Osteoblast (primary cell): Measurements from ENCODE around the gene DPP7. TPM values are rescaled to one million over a fixed set of nuclear protein-coding genes. Genes with fewer than 3 reads are reported as not detected.
"Not testable (repeated sequence)": the region's sequence is repeated elsewhere in the genome, so short reads cannot be mapped to it uniquely, and the experiment has no call there.

Source experiments
- DNase-seq: peaks from one replicate; pipeline ENCODE4 v3.0.0; 2011; ENCODE audit warnings: low spot score, mixed read lengths; ENCODE audit not compliant: insufficient read length; ENCODE audit errors: missing footprints
- H2AFZ ChIP-seq: 2 replicates; pipeline ENCODE4 v1.6.0; 2011; ENCODE audit warnings: mild to moderate bottlenecking, low read length
- H3K27ac ChIP-seq: 2 replicates; pipeline ENCODE4 v1.5.1; 2011; ENCODE audit warnings: mild to moderate bottlenecking, low read depth, low read length, moderate library complexity
- H3K27me3 ChIP-seq: 2 replicates; pipeline ENCODE4 v1.6.0; 2012; ENCODE audit warnings: mild to moderate bottlenecking, control low read depth, inconsistent platforms, low read length, moderate library complexity; ENCODE audit not compliant: insufficient read depth
- H3K36me3 ChIP-seq: 2 replicates; pipeline ENCODE4 v1.5.1; 2011; ENCODE audit warnings: mild to moderate bottlenecking, low read length, control low read depth, moderate library complexity; ENCODE audit not compliant: insufficient read depth
- H3K4me1 ChIP-seq: 2 replicates; pipeline ENCODE4 v1.5.1; 2011; ENCODE audit warnings: mild to moderate bottlenecking, low read length, control low read depth, moderate library complexity; ENCODE audit not compliant: insufficient read depth
- H3K4me2 ChIP-seq: 2 replicates; pipeline ENCODE4 v1.6.0; 2011; ENCODE audit warnings: mild to moderate bottlenecking, low read length; ENCODE audit not compliant: insufficient read depth
- H3K4me3 ChIP-seq: fragments of 200-600 bp; sonication (generic); 3 replicates; pipeline ENCODE4 v1.5.1; 2012; ENCODE audit warnings: mild to moderate bottlenecking, low read length, inconsistent platforms; ENCODE audit not compliant: insufficient read depth
- H3K79me2 ChIP-seq: 2 replicates; pipeline ENCODE4 v1.6.0; 2012; ENCODE audit warnings: mild to moderate bottlenecking, low read length, control low read depth, inconsistent platforms; ENCODE audit not compliant: insufficient read depth
- H3K9me3 ChIP-seq: 2 replicates; pipeline ENCODE4 v1.5.1; 2011; ENCODE audit warnings: low read depth, low read length, control low read depth
- H4K20me1 ChIP-seq: 2 replicates; pipeline ENCODE4 v1.6.0; 2012; ENCODE audit warnings: mild to moderate bottlenecking, low read length, control low read depth; ENCODE audit not compliant: insufficient read depth
- total RNA-seq: library from RNA; depleted of rRNA; stranded (reverse); fragments of >200 nt; gene quantifications from 2 replicates; pipeline ENCODE4 v1.2.3, GENCODE V29; 2012
- TF ChIP-seq, protein P1 (sequence below): IDR thresholded peaks from 2 replicates; pipeline ENCODE4 v1.5.1; 2011; ENCODE audit warnings: mild to moderate bottlenecking, low read depth, low read length, moderate library complexity; ENCODE audit errors: extremely low read depth

DPP7 gene
- total RNA-seq, 1 donor, result 74.6 TPM

DNA sequence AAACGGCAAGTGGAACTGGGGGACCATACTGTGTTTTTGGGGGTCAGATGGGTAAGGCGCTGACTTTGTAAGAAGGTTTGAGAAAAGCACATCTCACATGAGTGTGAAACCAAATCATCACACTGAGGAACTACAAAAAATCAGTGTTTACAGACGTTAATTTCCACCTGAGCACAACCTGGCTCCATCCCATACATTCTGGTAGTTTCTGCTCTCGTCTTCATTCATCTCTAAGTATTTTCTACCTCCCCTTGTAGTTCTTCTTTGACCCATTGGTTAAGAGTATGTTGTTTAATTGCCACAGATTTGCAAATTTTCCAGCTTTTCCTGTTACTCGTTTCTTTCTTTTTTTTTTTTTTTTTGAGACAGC is 8.9 kb upstream of the DPP7 start:
- H3K4me3 ChIP-seq, result no peak overlapping the region
- peaks cover 20% of the 10 kb centered on the region for H4K20me1 ChIP-seq
- H3K9me3 ChIP-seq, result no peaks in the 10 kb centered on the region
- H2AFZ ChIP-seq, result no peak overlapping the region
- H3K79me2 ChIP-seq, result peaks cover 16% of the 10 kb centered on the region
- H3K36me3 ChIP-seq, result no peaks in the 10 kb centered on the region
- H3K4me1 ChIP-seq, result peaks cover 9% of the 10 kb centered on the region
- TF ChIP-seq, protein P1, sequence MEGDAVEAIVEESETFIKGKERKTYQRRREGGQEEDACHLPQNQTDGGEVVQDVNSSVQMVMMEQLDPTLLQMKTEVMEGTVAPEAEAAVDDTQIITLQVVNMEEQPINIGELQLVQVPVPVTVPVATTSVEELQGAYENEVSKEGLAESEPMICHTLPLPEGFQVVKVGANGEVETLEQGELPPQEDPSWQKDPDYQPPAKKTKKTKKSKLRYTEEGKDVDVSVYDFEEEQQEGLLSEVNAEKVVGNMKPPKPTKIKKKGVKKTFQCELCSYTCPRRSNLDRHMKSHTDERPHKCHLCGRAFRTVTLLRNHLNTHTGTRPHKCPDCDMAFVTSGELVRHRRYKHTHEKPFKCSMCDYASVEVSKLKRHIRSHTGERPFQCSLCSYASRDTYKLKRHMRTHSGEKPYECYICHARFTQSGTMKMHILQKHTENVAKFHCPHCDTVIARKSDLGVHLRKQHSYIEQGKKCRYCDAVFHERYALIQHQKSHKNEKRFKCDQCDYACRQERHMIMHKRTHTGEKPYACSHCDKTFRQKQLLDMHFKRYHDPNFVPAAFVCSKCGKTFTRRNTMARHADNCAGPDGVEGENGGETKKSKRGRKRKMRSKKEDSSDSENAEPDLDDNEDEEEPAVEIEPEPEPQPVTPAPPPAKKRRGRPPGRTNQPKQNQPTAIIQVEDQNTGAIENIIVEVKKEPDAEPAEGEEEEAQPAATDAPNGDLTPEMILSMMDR, result no peak
- no peak overlapping the region for H3K27ac ChIP-seq
- H3K27me3 ChIP-seq, result no peaks in the 10 kb centered on the region
- no peak for DNase-seq
- H3K4me2 ChIP-seq, result no peak overlapping the region

DNA sequence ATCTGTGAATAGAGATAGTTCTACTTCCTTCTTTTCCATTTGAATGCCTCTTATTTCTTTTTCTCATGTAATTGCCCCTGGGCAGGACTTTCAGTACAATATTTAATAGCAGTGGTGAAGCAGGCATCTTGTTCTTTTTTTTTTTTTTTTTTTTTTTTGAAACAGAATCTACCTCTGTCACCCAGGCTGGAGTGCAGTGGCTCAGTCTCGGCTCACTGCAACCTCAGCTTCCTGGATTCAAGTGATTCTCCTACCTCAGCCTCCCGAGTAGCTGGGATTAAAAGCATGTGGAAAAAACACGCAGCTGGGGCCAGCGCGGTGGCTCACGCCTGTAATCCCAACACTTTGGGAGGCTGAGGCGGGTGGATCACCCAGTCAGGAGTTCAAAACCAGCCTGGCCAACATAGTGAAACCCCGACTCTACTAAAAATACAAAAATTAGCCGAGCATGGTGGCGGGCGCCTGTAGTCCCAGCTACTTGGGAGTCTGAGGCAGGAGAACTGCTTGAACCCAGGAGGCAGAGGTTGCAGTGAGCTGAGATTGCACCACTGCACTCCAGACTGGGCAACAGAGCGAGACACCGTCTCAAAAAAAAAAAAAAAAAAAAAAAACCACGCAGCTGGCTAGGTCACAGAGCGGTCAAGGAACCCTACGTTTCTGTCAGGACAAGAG is 8.4 kb upstream of the DPP7 start:
- DNase-seq, H2AFZ ChIP-seq, H3K27ac ChIP-seq, H3K4me1 ChIP-seq, H3K4me2 ChIP-seq, H3K4me3 ChIP-seq, H3K27me3 ChIP-seq, H3K9me3 ChIP-seq, H3K36me3 ChIP-seq: not testable (repeated sequence)
- Histone ChIP-seq H4K20me1 (peaks cover 15% of the 10 kb centered on the region), H3K79me2 (peaks cover 11% of the 10 kb centered on the region)

DNA sequence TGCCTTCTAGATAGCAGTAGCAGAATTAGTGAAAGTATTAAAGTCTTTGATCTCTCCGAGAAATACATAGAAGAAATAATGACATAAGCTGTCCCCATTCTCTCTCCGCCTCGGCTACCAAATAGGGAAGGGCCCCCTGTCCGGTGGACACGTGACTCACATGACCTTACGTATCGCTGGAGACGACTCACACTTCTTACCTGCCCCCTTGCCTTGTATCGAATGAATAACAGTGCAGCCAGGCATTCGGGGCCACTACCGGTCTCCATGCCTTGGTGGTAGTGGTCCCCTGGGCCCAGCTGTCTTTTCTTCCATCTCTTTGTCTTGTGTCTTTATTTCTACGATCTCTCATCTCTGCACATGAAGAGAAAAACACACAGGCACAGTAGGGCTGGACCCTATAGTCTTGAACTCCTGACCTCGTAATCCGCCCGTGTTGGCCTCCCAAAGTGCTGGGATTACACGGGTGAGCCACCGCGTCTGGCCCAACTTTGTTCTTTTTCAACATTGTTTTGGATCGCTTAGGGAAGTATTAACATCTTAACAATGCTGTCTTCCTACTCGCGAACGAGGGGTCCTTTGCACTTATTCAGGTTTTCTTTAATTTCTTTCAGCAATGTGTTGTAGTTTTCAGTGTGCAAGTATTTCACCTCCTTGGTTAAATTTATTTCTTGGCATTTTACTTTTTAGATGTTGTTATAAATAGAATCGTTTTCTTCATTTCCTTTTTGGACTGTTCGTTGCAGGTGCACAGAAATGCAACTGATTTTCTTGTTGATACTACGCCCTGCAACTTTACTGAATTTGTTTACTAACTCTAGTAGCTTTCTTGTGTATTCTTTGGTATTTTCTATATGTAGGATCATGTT is 7.6 kb upstream of the DPP7 start:
- not testable (repeated sequence) for H3K36me3 ChIP-seq, H3K4me3 ChIP-seq, H3K4me2 ChIP-seq, H3K4me1 ChIP-seq, H3K27me3 ChIP-seq, H3K9me3 ChIP-seq, H2AFZ ChIP-seq, H3K27ac ChIP-seq, H3K79me2 ChIP-seq
- H4K20me1 ChIP-seq, result peaks cover 15% of the 10 kb centered on the region
- DNase-seq, result peak; percentile 17

DNA sequence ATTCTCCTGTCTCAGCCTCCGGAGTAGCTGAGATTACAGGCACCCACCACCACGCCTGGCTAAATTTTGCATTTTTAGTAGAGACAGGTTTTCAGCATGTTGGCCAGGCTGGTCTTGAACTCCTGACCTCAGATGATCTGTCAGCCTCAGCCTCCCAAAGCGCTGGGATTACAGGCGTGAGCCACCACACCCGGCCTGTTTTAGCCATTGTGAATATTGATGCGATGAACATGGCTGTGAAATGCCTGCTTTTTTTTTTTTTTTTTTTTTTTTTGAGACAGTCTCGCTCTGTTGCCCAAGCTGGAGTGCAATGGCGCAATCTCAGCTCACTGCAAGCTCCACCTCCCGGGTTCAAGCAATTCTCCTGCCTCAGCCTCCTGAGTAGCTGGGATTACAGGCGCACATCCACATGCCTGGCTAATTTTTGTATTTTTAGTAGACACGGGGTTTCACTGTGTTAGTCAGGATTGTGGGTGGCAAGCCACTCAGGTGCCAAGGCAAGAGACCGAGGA is 3.6 kb upstream of the DPP7 start:
- H3K4me1 ChIP-seq, H3K27ac ChIP-seq, H3K4me2 ChIP-seq, H4K20me1 ChIP-seq, DNase-seq, H3K9me3 ChIP-seq, H2AFZ ChIP-seq, H3K79me2 ChIP-seq, H3K36me3 ChIP-seq, H3K4me3 ChIP-seq, H3K27me3 ChIP-seq: not testable (repeated sequence)

DNA sequence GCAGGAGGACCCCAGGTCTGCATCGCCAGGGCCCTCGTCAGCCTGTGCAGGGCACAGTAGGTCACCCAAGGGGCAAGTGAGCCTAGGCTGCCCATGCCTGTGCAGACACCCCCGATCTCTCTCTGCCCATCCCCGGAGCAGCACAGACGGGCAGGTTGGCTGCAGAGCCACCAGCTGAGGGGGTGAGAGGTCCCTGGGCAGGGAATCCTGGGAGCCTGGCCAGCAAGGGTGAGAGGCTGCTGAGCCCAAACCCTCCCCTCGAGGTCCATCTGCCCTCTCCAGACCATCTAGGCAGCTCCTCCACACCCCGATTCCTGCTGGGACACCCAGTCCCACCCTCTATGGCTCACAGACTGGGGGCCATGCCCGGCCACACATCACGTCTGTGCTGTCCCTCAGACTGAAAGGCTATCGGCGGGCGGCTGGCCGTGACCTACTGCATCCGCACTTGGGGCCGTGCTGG is 2.8 kb upstream of the DPP7 start:
- TF ChIP-seq, protein P1, result no peak
- H3K4me2 ChIP-seq, result no peak overlapping the region
- H3K4me3 ChIP-seq, result no peak overlapping the region
- no peaks in the 10 kb centered on the region for H3K27me3 ChIP-seq
- peak; percentile 66 for DNase-seq
- H3K4me1 ChIP-seq, result no peaks in the 10 kb centered on the region
- peaks cover 9% of the 10 kb centered on the region for H4K20me1 ChIP-seq
- no peak overlapping the region for H3K27ac ChIP-seq
- no peak overlapping the region for H2AFZ ChIP-seq
- peaks cover 5% of the 10 kb centered on the region for H3K79me2 ChIP-seq
- H3K36me3 ChIP-seq, result peaks cover 4% of the 10 kb centered on the region
- no peaks in the 10 kb centered on the region for H3K9me3 ChIP-seq
